ENCODE results near the gene PTMA. TPM values are rescaled to one million over a fixed set of nuclear protein-coding genes. Genes with fewer than 3 reads are reported as not detected.

The PTMA gene
- total and polyA plus RNA-seq, 2 experiments from 2014 or later = 597 to 727 TPM

DNA sequence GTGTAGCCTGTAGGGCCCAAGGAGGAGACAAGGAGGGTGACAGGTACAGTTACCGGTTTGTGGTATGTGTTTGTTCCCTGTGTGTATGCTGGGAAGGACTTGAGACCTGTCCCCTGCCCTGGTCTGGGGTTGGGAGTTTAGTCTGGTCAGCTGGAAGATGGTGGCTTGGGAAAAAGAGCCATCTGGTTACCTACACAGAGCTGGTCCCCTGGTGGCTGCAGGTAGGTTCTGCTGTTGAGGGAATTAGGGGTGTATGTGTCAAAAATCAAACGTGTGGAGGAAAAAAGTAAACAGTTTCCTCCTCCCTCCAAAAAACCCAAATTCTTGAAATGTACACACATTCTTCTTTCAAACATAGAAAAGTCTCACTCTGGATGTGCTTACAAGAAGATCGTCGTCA lies 24.3 kb downstream of the PTMA start:
- Histone ChIP-seq H3K27me3 (no peaks in the 10 kb centered on the region), H4K20me1 (ENCODE audit: insufficient read depth, poor library complexity, severe bottlenecking) (no peaks in the 10 kb centered on the region), H3K36me3 (replicated peaks; ENCODE audit: insufficient read depth, low read depth) (no peaks in the 10 kb centered on the region), H3K27ac (no peak overlapping the region), H3K9me2 (replicated peaks; ENCODE audit: insufficient read depth) (no peaks in the 10 kb centered on the region), H3K4me1 (ENCODE audit: insufficient read depth) (no peaks in the 10 kb centered on the region), H3K9me3 (ENCODE audit: low read depth) (no peaks in the 10 kb centered on the region), H3K4me2 (no peak overlapping the region), H2AFZ (no peak overlapping the region), H3K4me3 (no peak overlapping the region), H3K79me2 (no peaks in the 10 kb centered on the region)
- 87% methylated on average over 4 of the region's 4 CpGs for WGBS (ENCODE audit: low lambda C conversion rate, missing lambda C conversion rate)
- TF ChIP-seq EZH2phosphoT487 (IDR thresholded peaks at IDR 0.05; ENCODE audit: low read depth, severe bottlenecking, unreplicated experiment) = no peak
- no peak for TF ChIP-seq EZH2 (IDR thresholded peaks at IDR 0.05; ENCODE audit: borderline replicate concordance)
- TF ChIP-seq, protein P1, sequence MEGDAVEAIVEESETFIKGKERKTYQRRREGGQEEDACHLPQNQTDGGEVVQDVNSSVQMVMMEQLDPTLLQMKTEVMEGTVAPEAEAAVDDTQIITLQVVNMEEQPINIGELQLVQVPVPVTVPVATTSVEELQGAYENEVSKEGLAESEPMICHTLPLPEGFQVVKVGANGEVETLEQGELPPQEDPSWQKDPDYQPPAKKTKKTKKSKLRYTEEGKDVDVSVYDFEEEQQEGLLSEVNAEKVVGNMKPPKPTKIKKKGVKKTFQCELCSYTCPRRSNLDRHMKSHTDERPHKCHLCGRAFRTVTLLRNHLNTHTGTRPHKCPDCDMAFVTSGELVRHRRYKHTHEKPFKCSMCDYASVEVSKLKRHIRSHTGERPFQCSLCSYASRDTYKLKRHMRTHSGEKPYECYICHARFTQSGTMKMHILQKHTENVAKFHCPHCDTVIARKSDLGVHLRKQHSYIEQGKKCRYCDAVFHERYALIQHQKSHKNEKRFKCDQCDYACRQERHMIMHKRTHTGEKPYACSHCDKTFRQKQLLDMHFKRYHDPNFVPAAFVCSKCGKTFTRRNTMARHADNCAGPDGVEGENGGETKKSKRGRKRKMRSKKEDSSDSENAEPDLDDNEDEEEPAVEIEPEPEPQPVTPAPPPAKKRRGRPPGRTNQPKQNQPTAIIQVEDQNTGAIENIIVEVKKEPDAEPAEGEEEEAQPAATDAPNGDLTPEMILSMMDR (IDR thresholded peaks at IDR 0.05; ENCODE audit: poor library complexity) = no peak
- no peak for DNase-seq (ENCODE audit: low spot score)

DNA sequence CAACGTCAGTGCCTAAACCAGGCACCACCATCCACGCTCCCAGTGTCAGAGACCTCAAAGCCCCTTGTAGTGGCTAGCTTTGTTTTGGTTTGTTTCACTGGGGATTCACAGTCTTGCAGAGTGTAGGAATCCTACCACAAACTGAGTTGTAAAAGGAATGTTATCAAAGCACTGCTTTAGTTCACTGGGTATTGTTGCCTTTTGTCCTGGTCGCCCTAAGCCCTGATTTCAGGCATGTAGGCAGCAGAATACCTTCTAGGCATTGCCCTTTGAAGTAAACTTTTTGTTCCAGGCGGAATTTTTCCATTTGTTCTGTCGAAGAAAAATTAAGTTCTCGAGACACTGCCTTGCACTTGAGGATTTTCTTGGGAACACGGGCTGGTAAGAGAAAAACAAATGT lies 29.4 kb downstream of the PTMA start:
- TF ChIP-seq, protein P1 (IDR thresholded peaks at IDR 0.05; ENCODE audit: poor library complexity) = no peak
- TF ChIP-seq EZH2 (IDR thresholded peaks at IDR 0.05; ENCODE audit: borderline replicate concordance) (no peak), EZH2phosphoT487 (IDR thresholded peaks at IDR 0.05; ENCODE audit: low read depth, severe bottlenecking, unreplicated experiment) (no peak)
- H3K36me3 ChIP-seq (replicated peaks; ENCODE audit: insufficient read depth, low read depth) = no peaks in the 10 kb centered on the region
- H3K4me2 ChIP-seq = no peak overlapping the region
- DNase-seq (ENCODE audit: low spot score) = no peak
- H3K79me2 ChIP-seq = no peaks in the 10 kb centered on the region
- no peak overlapping the region for H2AFZ ChIP-seq
- H3K9me3 ChIP-seq (ENCODE audit: low read depth) = no peaks in the 10 kb centered on the region
- H3K4me3 ChIP-seq = no peak overlapping the region
- no peaks in the 10 kb centered on the region for H3K4me1 ChIP-seq (ENCODE audit: insufficient read depth)
- no peaks in the 10 kb centered on the region for H3K27me3 ChIP-seq
- H3K9me2 ChIP-seq (replicated peaks; ENCODE audit: insufficient read depth) = no peaks in the 10 kb centered on the region
- 91% methylated on average over 7 of the region's 7 CpGs for WGBS (ENCODE audit: low lambda C conversion rate, missing lambda C conversion rate)
- H3K27ac ChIP-seq = no peak overlapping the region
- no peaks in the 10 kb centered on the region for H4K20me1 ChIP-seq (ENCODE audit: insufficient read depth, poor library complexity, severe bottlenecking)

DNA sequence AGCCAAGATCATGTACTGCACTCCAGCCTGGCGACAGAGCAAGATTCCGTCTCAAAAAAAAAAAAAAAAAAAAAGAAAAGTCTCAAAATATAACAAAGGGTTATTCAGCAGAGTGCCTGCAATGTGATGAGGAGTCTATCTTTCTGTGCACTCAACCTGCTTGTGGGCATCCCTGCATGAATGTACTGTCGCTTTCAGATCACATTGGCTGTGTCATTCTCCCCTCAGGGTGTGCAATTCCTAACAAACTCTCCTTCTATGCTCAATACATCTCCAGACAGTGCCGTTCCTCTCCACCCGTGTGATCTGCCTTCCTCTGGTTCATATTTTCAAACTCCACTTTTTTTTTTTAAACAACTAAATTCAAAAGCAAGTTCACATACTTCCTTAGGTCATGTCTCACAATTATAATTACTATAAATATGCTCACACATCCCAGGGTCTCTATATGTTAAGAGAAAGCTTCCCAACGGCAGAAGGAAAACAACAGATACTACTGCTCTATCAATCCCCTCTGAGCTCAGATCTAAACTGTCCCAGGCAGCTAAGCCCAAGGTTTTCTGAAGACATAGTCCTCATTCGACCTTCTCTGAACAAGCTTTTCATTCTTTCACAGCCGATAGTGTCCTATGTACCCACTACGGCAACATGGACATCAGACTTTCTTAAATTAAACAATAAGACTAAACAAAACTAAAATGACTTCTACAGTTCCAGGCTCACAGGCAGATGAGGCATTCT lies 35.2 kb downstream of the PTMA start:
- H3K4me2 ChIP-seq = no peak overlapping the region
- WGBS (ENCODE audit: low lambda C conversion rate, missing lambda C conversion rate) = 91% methylated on average over 9 of the region's 9 CpGs
- H3K4me3 ChIP-seq = no peak overlapping the region

More for the DNA sequence above, 35.2 kb downstream of the PTMA start:
- no peak for TF ChIP-seq EZH2phosphoT487 (IDR thresholded peaks at IDR 0.05; ENCODE audit: low read depth, severe bottlenecking, unreplicated experiment)
- no peak for TF ChIP-seq EZH2 (IDR thresholded peaks at IDR 0.05; ENCODE audit: borderline replicate concordance)
- TF ChIP-seq, protein P1 (IDR thresholded peaks at IDR 0.05; ENCODE audit: poor library complexity) = no peak
- Histone ChIP-seq H3K79me2 (no peaks in the 10 kb centered on the region), H3K27me3 (no peaks in the 10 kb centered on the region), H3K9me3 (ENCODE audit: low read depth) (no peaks in the 10 kb centered on the region), H3K4me1 (ENCODE audit: insufficient read depth) (no peaks in the 10 kb centered on the region), H2AFZ (no peak overlapping the region), H3K9me2 (replicated peaks; ENCODE audit: insufficient read depth) (no peaks in the 10 kb centered on the region), H3K27ac (no peak overlapping the region), H3K36me3 (replicated peaks; ENCODE audit: insufficient read depth, low read depth) (no peaks in the 10 kb centered on the region), H4K20me1 (ENCODE audit: insufficient read depth, poor library complexity, severe bottlenecking) (no peaks in the 10 kb centered on the region)
- no peak for DNase-seq (ENCODE audit: low spot score)

Data from hepatocyte (in vitro differentiated cells).